Activated CD4-positive, CD25-positive, alpha-beta regulatory T cell treated with anti-CD3 and anti-CD28 coated beads, Interleukin-2, amount 50 U/mL, for 72 hours (primary cell): ENCODE measurements around the gene PLPPR2.
"Not testable (repeated sequence)": the region's sequence is repeated elsewhere in the genome, so short reads cannot be mapped to it uniquely, and the experiment has no call there.

ENCODE experiments used
- DNase-seq: peaks from one replicate; pipeline ENCODE4 v3.0.0; 2021

PLPPR2 gene

DNA sequence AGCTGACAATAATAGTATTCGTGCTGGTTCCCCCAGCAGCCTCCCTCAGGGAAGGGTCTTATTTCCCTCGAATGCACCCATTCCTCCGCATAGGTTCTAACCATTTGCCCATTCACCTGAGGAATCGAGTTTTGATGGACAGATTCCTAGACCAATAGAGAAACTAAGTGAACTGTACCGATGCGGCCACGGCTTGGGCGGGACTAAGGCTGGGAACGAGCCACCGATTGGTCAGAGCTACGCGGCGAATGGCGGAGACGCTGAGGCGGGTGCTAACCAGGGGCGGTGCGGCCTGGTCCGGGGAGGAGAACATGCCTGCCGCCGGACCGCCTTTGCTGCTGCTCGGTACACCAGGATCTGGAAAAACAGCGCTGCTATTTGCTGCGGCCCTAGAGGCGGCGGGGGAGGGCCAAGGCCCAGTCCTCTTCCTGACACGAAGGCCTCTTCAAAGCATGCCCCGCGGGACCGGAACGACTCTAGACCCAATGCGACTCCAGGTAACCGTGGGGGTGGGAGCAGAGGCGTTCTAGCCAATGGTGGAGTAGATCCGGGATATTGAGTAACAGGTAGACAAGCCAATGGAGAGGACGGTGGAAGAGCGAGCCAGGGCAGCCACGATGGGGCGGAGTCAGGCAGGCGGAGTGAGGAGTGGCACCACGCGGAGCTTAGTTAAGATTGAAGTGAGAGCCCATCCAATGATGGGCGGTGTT, 19.4 kb downstream of the PLPPR2 start, which contains the start of gene SWSAP1:
Gene SWSAP1, plus strand, starts transcription at position 234 of the 710 bp plus-strand sequence. Its CDS starts 15 bp downstream, at position 249.
- peak; percentile 96 for DNase-seq

GRCh38 chr19:11375143-11375948, 20.1 kb downstream of the PLPPR2 start:
- peak; percentile 74 for DNase-seq

GRCh38 chr19:11377237-11377636, 22.0 kb downstream of the PLPPR2 start:
- DNase-seq = no peak

GRCh38 chr19:11377756-11378155, 22.5 kb downstream of the PLPPR2 start:
- DNase-seq = no peak

DNA sequence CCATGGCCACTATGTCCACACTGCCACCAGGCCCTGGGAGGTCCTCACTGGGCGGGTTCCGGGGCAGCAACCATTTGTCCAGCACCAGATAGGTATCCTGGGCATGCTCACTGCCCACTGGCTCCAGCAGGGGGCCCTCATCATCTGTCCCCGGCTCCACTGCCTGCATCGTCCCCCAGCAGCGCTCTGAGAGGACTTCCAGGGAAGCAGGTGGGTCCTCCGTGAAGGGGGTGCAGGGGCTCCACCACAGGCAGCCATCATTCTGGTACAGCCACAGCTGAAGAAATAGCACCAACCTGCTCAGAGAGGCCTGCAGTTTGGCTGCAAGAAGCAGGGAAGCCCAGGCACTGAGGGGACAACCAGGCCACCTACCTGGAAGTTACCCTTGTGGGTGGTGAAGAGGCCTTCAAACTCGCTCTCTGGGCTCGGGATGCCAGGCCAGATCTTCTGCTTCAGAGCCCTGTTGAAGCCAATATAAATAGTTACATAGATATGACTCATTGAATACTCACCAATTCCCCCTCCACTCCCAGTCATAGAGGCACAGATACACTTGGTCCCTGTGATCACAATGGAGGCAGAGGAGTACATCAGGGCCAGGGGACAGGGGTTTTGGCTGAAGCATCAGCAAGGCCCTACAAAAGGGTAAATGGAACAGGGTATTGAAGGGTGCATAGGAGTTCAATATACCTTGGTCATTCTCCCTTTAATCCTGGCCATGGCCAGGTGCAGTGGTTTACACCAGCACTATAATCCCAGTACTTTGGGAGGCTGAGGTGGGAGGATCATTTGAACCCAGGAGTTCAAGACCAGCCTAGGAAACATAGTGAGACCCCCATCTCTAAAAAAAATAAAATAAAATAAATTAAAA, 23.3 kb downstream of the PLPPR2 start:
- no peak for DNase-seq

DNA sequence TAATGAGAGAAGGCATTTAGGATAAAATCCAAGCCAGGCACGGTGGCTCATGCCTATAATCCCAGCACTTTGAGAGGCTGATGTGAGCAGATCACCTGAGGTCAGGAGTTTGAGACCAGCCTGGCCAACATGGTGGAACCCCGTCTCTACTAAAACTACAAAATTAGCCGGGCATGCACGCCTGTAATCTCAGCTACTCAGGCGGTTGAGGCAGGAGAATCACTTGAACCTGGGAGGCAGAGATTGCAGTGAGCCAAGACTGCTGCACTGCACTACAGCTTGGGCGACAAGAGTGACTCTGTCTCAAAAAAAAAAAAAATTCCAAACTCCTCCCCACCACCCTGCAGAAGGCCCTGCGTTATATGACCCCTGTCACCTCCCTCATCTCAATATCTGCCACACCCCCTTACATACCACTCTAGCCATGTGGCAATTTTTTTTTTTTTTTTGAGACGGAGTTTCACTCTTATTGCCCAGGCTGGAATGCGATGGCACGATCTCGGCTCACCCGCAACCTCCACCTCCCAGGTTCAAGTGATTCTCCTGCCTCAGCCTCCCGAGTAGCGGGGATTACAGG, 24.1 kb downstream of the PLPPR2 start:
- DNase-seq = not testable (repeated sequence)

DNA sequence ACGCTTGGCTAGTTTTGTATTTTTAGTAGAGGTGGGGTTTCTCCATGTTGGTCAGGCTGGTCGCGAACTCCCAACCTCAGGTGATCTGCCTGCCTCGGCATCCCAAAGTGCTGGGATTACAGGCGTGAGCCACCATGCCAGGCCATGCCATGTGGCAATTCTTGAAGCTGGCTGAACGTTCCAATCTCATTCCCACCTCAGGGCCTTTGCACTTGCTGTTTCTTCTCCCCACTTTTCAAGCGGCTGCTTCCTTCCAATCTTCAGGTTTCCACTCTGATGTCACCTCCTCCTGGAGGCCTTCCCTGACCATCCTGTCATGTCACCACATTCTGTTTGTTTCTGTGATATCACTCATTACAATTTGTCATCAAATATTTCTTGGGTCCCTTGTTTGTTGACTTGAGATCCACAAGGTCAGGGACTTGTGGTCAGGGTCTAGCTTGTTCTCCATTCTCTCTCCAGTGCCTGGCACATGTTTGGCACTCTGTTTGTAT, 24.7 kb downstream of the PLPPR2 start:
- DNase-seq = no peak

GRCh38 chr19:11380653-11381537, 25.7 kb downstream of the PLPPR2 start:
- peak; percentile 93 for DNase-seq

- peak; percentile 43 for DNase-seq
Measured at GRCh38 chr19:11382898-11383705, 27.9 kb downstream of the PLPPR2 start.

- no peak for DNase-seq
Measured at GRCh38 chr19:11383706-11384048, 28.4 kb downstream of the PLPPR2 start.

- no peak for DNase-seq
Measured at GRCh38 chr19:11384778-11385129, 29.5 kb downstream of the PLPPR2 start.

DNA sequence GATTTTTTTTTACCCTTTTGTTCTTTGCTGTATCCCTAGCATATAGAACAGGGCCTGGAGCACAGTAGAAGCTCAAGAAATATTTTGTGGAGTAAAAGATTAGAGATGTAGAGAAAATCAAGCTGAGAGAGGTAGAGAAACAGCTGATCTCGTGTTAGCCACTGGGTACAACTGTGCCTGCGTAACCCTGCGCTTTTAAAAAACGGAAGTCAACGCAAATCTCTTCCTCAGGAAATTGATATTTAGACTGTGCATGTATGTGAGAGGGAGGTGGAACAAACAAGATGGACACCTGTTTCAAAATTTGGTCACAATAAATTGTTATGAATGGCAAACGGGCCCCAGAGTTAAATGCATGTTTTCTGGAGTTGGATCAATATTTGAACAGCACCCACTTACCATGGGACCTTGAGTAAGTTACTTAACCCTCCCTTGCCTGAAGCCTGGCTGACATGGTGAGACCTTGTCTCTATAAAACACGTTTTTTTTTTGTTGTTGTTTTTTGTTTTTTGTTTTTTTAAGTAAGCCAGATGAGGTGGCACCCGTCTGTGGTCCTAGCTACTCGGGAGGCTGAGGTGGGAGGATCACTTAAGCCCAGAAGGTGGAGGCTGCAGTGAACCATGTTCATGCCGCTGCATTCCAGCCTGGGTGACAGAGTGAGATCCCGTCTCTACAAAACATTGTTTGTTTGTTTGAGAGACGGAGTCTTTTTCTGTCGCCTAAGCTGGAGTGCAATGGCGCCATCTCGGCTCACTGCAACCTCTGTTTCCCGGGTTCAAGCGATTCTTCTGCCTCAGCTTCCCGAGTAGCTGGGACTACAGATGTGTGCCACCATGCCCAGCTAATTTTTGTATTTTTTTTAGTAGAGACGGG, 32.2 kb downstream of the PLPPR2 start:
- no peak for DNase-seq

DNA sequence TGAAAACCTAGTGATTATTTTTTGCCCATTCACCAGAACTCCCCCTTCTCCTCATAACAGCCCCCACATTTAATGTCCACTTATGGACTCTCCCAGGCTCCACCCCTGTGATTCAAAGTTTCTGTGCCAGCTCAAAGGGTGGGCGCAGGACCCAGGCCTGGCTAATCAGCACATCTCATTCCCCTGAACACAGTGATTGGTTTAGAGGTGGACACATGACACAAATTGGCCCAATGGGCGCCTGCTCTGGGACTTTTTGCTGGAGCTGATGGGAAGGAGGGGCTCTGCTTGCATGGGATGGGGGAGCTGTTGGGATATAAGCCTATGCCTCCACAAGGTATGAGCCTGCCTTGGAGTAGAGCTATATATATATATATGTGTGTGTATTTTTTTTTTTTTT, 35.1 kb downstream of the PLPPR2 start:
- DNase-seq = no peak

DNA sequence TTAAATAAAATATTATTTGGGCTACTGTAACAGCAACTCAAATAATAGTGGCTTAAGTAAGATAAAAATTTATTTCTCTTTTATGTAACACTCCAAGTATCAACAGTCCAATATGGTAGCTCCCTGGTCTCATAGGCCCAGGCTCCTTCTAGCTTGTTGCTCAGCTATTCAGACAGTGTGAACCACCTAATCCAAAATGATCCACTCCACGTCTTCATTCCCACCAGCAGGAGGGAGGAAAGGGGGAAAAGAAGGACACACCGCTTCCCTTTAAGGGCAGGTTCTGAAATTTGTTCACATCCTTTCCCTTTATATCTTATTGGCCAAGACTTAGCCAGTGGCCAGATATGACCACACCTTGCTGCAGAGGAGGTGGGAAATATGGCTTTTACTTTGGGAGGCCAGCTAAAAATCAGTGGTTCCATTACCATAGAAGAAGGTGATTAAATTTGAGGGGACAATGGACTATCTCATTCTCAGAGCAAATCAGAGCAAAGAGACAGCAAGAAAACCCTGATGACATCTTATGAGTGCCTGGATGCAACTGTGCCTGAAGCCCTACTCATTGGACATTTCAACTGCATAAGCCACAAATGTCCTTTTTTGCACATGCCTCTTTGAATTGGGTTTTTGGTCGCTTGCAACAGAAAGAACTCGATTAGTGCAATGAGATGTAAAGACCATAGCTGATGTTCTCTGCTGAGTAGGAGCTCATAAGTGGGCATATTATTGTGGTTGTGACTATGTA, 35.9 kb downstream of the PLPPR2 start:
- no peak for DNase-seq

DNA sequence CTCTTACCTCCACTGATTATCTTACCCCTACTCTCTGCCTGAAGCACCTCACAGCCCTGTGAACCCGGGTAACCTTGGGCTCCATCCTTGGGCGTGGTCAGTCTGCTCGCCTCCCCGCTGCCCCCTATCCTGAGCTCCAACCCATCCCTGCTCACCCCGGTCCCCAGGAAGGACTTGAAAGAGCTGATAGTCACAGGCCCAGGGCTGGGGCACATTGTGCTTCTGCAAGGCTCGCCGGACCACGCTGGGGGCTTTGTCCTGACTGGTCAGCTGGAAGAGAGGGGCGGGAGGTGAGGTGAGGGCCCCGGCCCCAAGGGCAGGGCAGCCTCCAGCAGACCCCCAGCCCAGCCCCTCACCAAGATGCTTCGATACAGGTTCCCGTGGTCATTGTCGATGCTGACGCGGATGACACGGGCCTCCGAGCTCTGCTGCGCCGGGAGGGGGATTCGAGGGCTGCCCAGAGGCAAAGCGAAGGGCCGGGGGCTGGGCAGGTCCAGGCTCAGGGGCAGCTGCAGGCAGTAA, 41.9 kb downstream of the PLPPR2 start:
- DNase-seq = no peak

- no peak for DNase-seq
Measured at GRCh38 chr19:11399667-11400066, 44.4 kb downstream of the PLPPR2 start.

GRCh38 chr19:11400798-11401197, 45.6 kb downstream of the PLPPR2 start:
- DNase-seq = no peak

DNA sequence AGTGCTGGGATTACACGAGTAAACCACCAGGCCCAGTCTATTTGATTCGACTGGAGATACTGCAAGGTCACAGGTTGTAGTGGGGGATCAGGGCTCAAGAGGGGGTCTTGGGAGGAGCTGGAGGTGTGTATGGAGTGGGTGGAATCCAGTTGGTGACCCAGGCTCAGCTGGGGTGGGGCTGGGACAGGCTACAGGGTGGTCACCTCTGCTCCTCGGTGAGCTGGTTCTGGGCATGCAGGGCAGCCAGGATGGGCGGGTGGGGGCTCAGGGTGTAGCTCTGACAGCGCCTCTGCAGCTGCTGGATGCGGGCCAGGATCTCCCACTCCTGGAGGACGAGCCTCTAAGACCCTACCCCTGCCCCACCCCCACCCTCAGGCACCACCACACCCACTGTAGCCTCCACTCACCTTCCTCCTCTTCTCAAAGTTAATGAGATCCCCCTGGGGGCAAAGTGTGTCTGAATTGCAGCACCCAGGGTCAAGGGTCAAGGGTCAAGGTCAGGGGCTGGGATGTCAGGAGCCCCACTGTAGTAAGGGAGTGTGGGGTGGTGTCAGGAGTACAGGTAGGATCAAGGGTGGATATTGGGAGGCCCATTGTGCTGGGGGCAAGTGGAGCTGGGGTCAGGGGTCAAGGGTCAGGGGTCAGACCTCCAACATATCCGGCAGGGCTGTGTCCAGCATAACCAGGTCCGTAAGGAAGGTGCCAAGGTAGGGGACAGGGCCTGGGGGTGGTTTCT, 46.7 kb downstream of the PLPPR2 start:
- DNase-seq = no peak
